DOHH2 (cell line): ENCODE measurements around the gene METAP1D.

Experiments used
- H3F3A ChIP-seq: fragments of 200-600 bp; sonication (generic), shearing (Covaris generic); 2 replicates; pipeline ENCODE4 v1.6.0; 2016; ENCODE audit warnings: antibody characterized with exemption, mild to moderate bottlenecking; ENCODE audit not compliant: control insufficient read depth, insufficient read depth
- H3K27ac ChIP-seq: fragments of 200-600 bp; sonication (generic); 2 replicates; pipeline ENCODE4 v1.5.1; 2014; ENCODE audit warnings: low read depth, mild to moderate bottlenecking, low read length, moderate library complexity
- H3K27me3 ChIP-seq: fragments of 200-600 bp; sonication (generic); 2 replicates; pipeline ENCODE4 v1.6.1; 2014; ENCODE audit warnings: mild to moderate bottlenecking, low read length, mixed read lengths; ENCODE audit not compliant: control insufficient read depth
- H3K36me3 ChIP-seq: fragments of 200-600 bp; sonication (generic); 2 replicates; pipeline ENCODE4 v1.6.1; 2014; ENCODE audit warnings: mild to moderate bottlenecking, low read length, moderate library complexity, mixed read lengths; ENCODE audit not compliant: control insufficient read depth
- H3K4me1 ChIP-seq: fragments of 200-600 bp; sonication (generic); 2 replicates; pipeline ENCODE4 v1.6.1; 2014; ENCODE audit warnings: mild to moderate bottlenecking, low read length, mixed read lengths; ENCODE audit not compliant: control insufficient read depth
- H3K4me2 ChIP-seq: fragments of 200-600 bp; sonication (generic); 2 replicates; pipeline ENCODE4 v1.6.0; 2014; ENCODE audit warnings: mild to moderate bottlenecking, low read length, moderate library complexity
- H3K4me3 ChIP-seq: fragments of 200-600 bp; sonication (generic); 2 replicates; pipeline ENCODE4 v1.5.1; 2014; ENCODE audit warnings: mild to moderate bottlenecking, low read length, mixed read lengths
- H3K79me2 ChIP-seq: fragments of 200-600 bp; sonication (generic); 2 replicates; pipeline ENCODE4 v1.6.1; 2014; ENCODE audit warnings: mild to moderate bottlenecking, low read length, mixed read lengths; ENCODE audit not compliant: control insufficient read depth
- H3K9me2 ChIP-seq: fragments of 200-600 bp; sonication (generic); replicated peaks from 2 replicates; pipeline ENCODE4 v1.6.1; 2014; ENCODE audit warnings: mild to moderate bottlenecking, low read length, mixed read lengths; ENCODE audit not compliant: control insufficient read depth
- H3K9me3 ChIP-seq: fragments of 200-600 bp; sonication (generic); 2 replicates; pipeline ENCODE4 v1.6.1; 2014; ENCODE audit warnings: antibody characterized with exemption, low read length, mixed read lengths; ENCODE audit not compliant: control insufficient read depth, insufficient read depth
- H4K20me1 ChIP-seq: fragments of 200-600 bp; sonication (generic); 2 replicates; pipeline ENCODE4 v1.6.0; 2014; ENCODE audit warnings: low read depth, mild to moderate bottlenecking, antibody characterized with exemption, low read length, moderate library complexity; ENCODE audit not compliant: control insufficient read depth, insufficient read depth
- CTCF ChIP-seq: fragments of 200-600 bp; sonication (generic); IDR thresholded peaks from one replicate; pipeline ENCODE4 v1.5.1; 2014; ENCODE audit warnings: antibody characterized with exemption, mild to moderate bottlenecking, low read depth, low read length; ENCODE audit not compliant: poor library complexity, severe bottlenecking
- EZH2phosphoT487 ChIP-seq: fragments of 200-600 bp; sonication (generic); IDR thresholded peaks from 2 replicates; pipeline ENCODE4 v1.6.1; 2017; ENCODE audit warnings: borderline replicate concordance, mild to moderate bottlenecking, antibody characterized with exemption, low read length, moderate library complexity, mixed read lengths

Gene METAP1D

DNA sequence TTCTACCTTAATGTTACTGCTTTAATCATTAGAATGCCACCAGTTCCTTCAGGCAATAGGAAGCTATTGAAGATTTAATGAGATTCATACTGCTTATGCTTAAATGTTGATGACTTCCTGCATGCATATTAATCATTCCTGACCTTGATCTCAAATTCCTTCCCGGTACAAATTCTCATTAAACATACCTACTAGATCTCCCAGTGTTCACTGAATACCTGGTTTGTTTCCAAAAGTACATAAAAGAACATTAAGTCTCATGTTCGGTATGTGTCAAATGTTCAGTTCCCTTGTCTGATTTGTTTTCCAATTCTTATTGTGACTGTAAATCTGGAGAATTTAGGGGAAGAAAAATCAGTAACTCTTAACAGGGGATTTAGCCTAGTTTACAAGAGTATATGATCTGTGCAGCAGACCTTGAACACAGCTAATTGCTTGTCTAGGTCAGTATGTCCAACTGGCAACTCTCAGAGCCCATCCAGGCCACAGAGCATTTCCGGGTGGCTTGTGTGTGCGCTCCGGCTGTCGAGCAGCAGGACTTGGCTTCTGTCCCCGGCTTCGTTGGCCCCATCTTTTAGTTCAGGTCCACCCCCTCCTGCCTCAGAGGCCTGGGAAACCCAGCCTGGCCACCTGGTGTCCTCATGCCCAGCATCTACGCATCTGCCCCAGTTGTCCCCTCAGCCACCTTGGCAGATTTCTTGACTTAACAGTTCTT, 13.1 kb downstream of the METAP1D start:
- peaks cover 5% of the 10 kb centered on the region for H3K79me2 ChIP-seq
- H3K4me3 ChIP-seq: no peak overlapping the region
- TF ChIP-seq CTCF: no peak
- TF ChIP-seq EZH2phosphoT487: no peak
- no peak overlapping the region for H3K27ac ChIP-seq
- H3K27me3 ChIP-seq: no peaks in the 10 kb centered on the region
- H3K36me3 ChIP-seq: no peaks in the 10 kb centered on the region
- H3K9me3 ChIP-seq: no peaks in the 10 kb centered on the region
- no peaks in the 10 kb centered on the region for H4K20me1 ChIP-seq
- H3F3A ChIP-seq: no peaks in the 10 kb centered on the region
- peaks cover 7% of the 10 kb centered on the region for H3K4me1 ChIP-seq
- no peaks in the 10 kb centered on the region for H3K9me2 ChIP-seq
- peak overlapping the region; percentile 42; the same call in 1 of the 2 replicates for H3K4me2 ChIP-seq

GRCh38 chr2:172013396-172013795, 13.6 kb downstream of the METAP1D start:
- Histone ChIP-seq H3K27me3 (no peaks in the 10 kb centered on the region), H3K27ac (no peak overlapping the region), H3K36me3 (no peaks in the 10 kb centered on the region), H3K9me3 (no peaks in the 10 kb centered on the region), H3K9me2 (no peaks in the 10 kb centered on the region), H3K4me2 (peak overlapping the region; percentile 42; the same call in 1 of the 2 replicates), H3K4me3 (no peak overlapping the region), H4K20me1 (no peaks in the 10 kb centered on the region), H3K79me2 (peaks cover 5% of the 10 kb centered on the region), H3K4me1 (peaks cover 7% of the 10 kb centered on the region), H3F3A (no peaks in the 10 kb centered on the region)
- no peak for TF ChIP-seq CTCF
- no peak for TF ChIP-seq EZH2phosphoT487

GRCh38 chr2:172021074-172021931, 21.6 kb downstream of the METAP1D start:
- H3K4me1 ChIP-seq: no peaks in the 10 kb centered on the region
- no peaks in the 10 kb centered on the region for H3K9me2 ChIP-seq
- no peak overlapping the region for H3K4me2 ChIP-seq
- no peaks in the 10 kb centered on the region for H3K36me3 ChIP-seq
- TF ChIP-seq EZH2phosphoT487 (no peak), CTCF (no peak)
- H3K9me3 ChIP-seq: no peaks in the 10 kb centered on the region
- no peaks in the 10 kb centered on the region for H3K27me3 ChIP-seq
- no peaks in the 10 kb centered on the region for H3F3A ChIP-seq
- no peak overlapping the region for H3K27ac ChIP-seq
- no peaks in the 10 kb centered on the region for H3K79me2 ChIP-seq
- no peaks in the 10 kb centered on the region for H4K20me1 ChIP-seq
- H3K4me3 ChIP-seq: no peak overlapping the region
